ENCODE measurements around the gene GNB3.

The GNB3 gene

GRCh38 chr12:6809056-6809455, 31.7 kb upstream of the GNB3 start:
- TF ChIP-seq CTCF (IDR thresholded peaks at IDR 0.05; ENCODE audit: low read depth, low read length), result no peak
- no peak for DNase-seq (ENCODE audit: extremely low read depth, low read depth)

- TF ChIP-seq CTCF (IDR thresholded peaks at IDR 0.05; ENCODE audit: low read depth, low read length), result no peak
- DNase-seq (ENCODE audit: extremely low read depth, low read depth), result no peak
Observed at GRCh38 chr12:6810758-6811157, 30.0 kb upstream of the GNB3 start.

- TF ChIP-seq CTCF (IDR thresholded peaks at IDR 0.05; ENCODE audit: low read depth, low read length), result no peak
- no peak for DNase-seq (ENCODE audit: extremely low read depth, low read depth)
Observed at GRCh38 chr12:6813363-6813762, 27.4 kb upstream of the GNB3 start.

- TF ChIP-seq CTCF (IDR thresholded peaks at IDR 0.05; ENCODE audit: low read depth, low read length), result no peak
- no peak for DNase-seq (ENCODE audit: extremely low read depth, low read depth)
Observed at GRCh38 chr12:6816598-6816997, 24.1 kb upstream of the GNB3 start.

GRCh38 chr12:6817098-6817497, 23.6 kb upstream of the GNB3 start:
- DNase-seq (ENCODE audit: extremely low read depth, low read depth), result no peak
- TF ChIP-seq CTCF (IDR thresholded peaks at IDR 0.05; ENCODE audit: low read depth, low read length), result no peak

- no peak for TF ChIP-seq CTCF (IDR thresholded peaks at IDR 0.05; ENCODE audit: low read depth, low read length)
- no peak for DNase-seq (ENCODE audit: extremely low read depth, low read depth)
Observed at GRCh38 chr12:6817662-6818157, 23.0 kb upstream of the GNB3 start.

GRCh38 chr12:6818222-6818621, 22.5 kb upstream of the GNB3 start:
- no peak for TF ChIP-seq CTCF (IDR thresholded peaks at IDR 0.05; ENCODE audit: low read depth, low read length)
- no peak for DNase-seq (ENCODE audit: extremely low read depth, low read depth)

Measured in AG09319 (cell line).